Thoracic aorta (tissue), 2 donors: ENCODE data around the gene RAB1A. TPM values are rescaled to one million over a fixed set of nuclear protein-coding genes. Genes with fewer than 3 reads are reported as not detected.
A peak's percentile ranks its signal among the peaks of the same experiment; 100 is the strongest.

Source experiments
- ATAC-seq: fragments of 150-250 bp; one replicate; pipeline ENCODE4 v1.8.0; 2017; ENCODE audit warnings: low read depth; ENCODE audit not compliant: insufficient number of reproducible peaks, low FRiP score
- DNase-seq: peaks from one replicate; pipeline ENCODE4 v3.0.0-alpha.2; 2020; ENCODE audit warnings: low spot score
- H3K27ac ChIP-seq, 2 donors: fragments of 200-600 bp; sonication (generic); 1 replicate in 1 of 2; 2 replicates in 1 of 2; pipeline ENCODE4 v1.5.1; 2016; ENCODE audit warnings: mild to moderate bottlenecking in 2 of 2, moderate library complexity in 2 of 2
- H3K27me3 ChIP-seq: fragments of 200-600 bp; sonication (generic); replicated peaks from 2 replicates; pipeline ENCODE4 v1.6.0; 2016; ENCODE audit warnings: mild to moderate bottlenecking; ENCODE audit not compliant: insufficient read depth
- H3K36me3 ChIP-seq: fragments of 200-600 bp; sonication (generic); one replicate; pipeline ENCODE4 v1.5.1; 2016
- H3K4me1 ChIP-seq, 2 donors: fragments of 200-600 bp; sonication (generic); 1 replicate in 1 of 2; 2 replicates in 1 of 2; pipeline versions ENCODE4 v1.5.1 to v1.6.0; 2016; ENCODE audit warnings: low read depth in 2 of 2, mild to moderate bottlenecking in 1 of 2; ENCODE audit not compliant: control insufficient read depth in 1 of 2
- H3K4me3 ChIP-seq: fragments of 200-600 bp; sonication (generic); 2 replicates; pipeline ENCODE4 v1.5.1; 2016; ENCODE audit warnings: mild to moderate bottlenecking
- H3K9me3 ChIP-seq: fragments of 200-600 bp; sonication (generic); 2 replicates; pipeline ENCODE4 v1.5.1; 2016
- total RNA-seq, 2 donors: library from RNA; depleted of rRNA; stranded (reverse); fragments of >200 nt; gene quantifications; one replicate each; pipeline versions ENCODE4 v1.1.0 to v1.2.3, GENCODE V29; 2016
- TF ChIP-seq, protein P1 (sequence below): fragments of 200-600 bp; sonication (generic); IDR thresholded peaks from one replicate; pipeline ENCODE4 v1.5.1; 2019; ENCODE audit warnings: antibody characterized with exemption

The RAB1A gene
- total RNA-seq, 2 donors from 2014 or later: 80.7 to 88.5 TPM

DNA sequence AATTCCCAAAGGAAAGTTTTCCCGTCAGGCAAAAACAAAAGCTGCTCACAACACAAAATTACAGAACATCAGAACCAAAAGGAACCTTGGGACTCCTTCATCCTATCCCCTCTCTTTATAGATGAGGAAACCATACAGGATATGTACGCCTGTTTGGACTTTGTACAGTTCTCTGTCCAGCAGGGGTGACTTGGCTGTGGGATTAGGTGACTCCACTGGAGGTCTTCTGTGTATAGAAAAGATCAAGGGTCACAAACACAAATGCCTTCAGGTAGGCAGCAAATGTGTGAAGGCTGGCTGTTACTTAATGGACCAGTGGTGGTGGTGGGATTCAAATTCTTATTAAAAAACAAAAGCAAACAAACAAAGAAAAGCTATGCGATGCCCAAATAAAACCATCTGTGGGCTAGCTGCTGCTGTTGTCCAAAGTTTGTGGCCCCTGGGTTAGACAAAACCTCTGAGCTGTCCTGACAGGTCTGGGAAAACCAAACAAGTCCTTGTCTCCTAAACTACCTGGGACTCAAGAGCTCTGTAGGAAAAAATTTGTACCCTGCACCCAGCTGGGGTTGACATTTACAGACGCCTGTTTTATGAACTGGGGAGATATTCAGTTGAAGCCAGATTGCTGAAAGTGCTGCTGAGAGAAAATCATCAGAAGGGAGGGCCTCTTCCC is 75.0 kb downstream of the RAB1A start:
- DNase-seq: no peak

DNA sequence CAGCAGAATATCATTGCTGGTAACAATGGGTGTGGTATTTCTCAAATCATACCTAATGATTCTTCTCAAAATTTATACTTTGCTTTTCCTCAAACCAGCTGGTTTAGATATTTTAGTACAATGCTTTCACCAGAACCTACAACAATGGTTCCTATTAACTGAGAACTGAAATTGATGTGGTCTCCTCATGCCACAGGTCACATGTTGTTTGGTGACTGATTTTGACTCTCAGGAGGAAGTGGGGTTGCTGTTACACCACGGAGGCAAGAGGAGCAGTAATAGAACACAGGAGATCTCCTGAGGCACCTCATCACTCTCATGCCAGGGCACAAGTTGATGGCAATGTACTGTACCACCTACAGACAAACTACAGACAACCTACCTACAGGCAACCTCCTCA is 76.7 kb downstream of the RAB1A start:
- Histone ChIP-seq H3K27me3 (no peaks in the 10 kb centered on the region), H3K4me3 (no peak overlapping the region), H3K36me3 (no peaks in the 10 kb centered on the region), H3K27ac (no peak overlapping the region), H3K9me3 (no peaks in the 10 kb centered on the region), H3K4me1 (peaks cover 6 to 21% of the 10 kb centered on the region in 2 donors)
- TF ChIP-seq, protein P1, sequence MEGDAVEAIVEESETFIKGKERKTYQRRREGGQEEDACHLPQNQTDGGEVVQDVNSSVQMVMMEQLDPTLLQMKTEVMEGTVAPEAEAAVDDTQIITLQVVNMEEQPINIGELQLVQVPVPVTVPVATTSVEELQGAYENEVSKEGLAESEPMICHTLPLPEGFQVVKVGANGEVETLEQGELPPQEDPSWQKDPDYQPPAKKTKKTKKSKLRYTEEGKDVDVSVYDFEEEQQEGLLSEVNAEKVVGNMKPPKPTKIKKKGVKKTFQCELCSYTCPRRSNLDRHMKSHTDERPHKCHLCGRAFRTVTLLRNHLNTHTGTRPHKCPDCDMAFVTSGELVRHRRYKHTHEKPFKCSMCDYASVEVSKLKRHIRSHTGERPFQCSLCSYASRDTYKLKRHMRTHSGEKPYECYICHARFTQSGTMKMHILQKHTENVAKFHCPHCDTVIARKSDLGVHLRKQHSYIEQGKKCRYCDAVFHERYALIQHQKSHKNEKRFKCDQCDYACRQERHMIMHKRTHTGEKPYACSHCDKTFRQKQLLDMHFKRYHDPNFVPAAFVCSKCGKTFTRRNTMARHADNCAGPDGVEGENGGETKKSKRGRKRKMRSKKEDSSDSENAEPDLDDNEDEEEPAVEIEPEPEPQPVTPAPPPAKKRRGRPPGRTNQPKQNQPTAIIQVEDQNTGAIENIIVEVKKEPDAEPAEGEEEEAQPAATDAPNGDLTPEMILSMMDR: no peak
- DNase-seq (no peak), ATAC-seq (no peak)

More for the DNA sequence above, 75.0 kb downstream of the RAB1A start:
- Histone ChIP-seq H3K27ac (no peak overlapping the region), H3K4me1 (peaks cover 9 to 32% of the 10 kb centered on the region in 2 donors), H3K27me3 (no peaks in the 10 kb centered on the region), H3K4me3 (peak overlapping the region; percentile 89), H3K9me3 (no peaks in the 10 kb centered on the region), H3K36me3 (no peaks in the 10 kb centered on the region)
- ATAC-seq: no peak
- TF ChIP-seq, protein P1: no peak

DNA sequence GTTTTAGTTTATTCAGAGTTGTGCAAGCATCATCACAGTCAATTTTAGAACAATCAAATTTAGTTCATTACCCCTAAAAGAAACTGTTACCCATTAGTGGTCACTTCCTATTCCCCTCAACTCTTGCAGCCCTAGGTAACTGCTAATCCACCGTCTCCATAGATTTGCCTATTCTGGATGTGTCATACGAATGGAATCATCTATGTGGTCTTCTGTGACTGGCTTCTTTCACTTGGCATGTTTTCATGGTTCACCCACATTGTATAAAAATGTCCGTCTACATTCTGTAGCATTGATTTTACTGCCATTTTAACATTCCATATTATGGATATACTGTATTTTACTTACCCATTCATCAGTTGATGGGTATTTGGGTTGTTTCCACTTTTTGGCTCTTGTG is 79.0 kb downstream of the RAB1A start:
- H3K27ac ChIP-seq: no peak overlapping the region
- TF ChIP-seq, protein P1: no peak
- H3K27me3 ChIP-seq: no peaks in the 10 kb centered on the region
- DNase-seq (no peak), ATAC-seq (no peak)
- H3K9me3 ChIP-seq: no peaks in the 10 kb centered on the region
- H3K4me1 ChIP-seq: peaks cover 0 to 9% of the 10 kb centered on the region in 2 donors
- no peak overlapping the region for H3K4me3 ChIP-seq
- H3K36me3 ChIP-seq: no peaks in the 10 kb centered on the region

DNA sequence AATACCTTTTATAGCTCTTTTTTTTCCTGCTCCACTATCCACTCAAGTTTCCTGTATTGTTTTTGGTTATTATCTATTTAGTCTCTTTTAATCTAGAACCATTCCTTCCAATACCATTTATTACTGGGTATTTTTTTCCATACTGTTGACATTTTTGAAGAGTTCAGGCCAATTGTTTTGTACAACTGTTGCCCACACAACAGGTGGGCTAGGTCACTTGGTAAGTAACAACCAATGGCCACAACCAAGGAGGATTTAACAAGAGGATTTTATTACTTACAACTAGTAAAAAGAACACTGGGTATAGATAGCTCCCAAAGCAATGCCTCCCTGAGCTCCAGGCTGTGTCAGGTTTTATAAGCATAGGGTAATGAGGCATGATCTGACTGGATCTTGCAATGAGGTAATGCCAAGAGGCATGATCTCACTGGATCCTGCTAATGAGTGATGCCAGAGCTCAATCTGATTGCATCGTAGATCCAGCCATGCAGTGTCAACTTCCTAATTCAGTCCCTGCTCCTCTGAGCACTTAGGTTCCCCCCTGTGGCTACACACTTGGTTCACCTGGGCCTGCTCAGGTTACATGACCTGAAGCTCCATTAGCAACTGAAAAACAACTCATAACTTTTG is 80.8 kb downstream of the RAB1A start:
- no peaks in the 10 kb centered on the region for H3K4me1 ChIP-seq
- no peak for ATAC-seq
- H3K9me3 ChIP-seq: no peaks in the 10 kb centered on the region
- DNase-seq: no peak
- no peak overlapping the region for H3K27ac ChIP-seq
- H3K27me3 ChIP-seq: no peaks in the 10 kb centered on the region
- H3K4me3 ChIP-seq: no peak overlapping the region
- H3K36me3 ChIP-seq: no peaks in the 10 kb centered on the region
- TF ChIP-seq, protein P1: no peak

DNA sequence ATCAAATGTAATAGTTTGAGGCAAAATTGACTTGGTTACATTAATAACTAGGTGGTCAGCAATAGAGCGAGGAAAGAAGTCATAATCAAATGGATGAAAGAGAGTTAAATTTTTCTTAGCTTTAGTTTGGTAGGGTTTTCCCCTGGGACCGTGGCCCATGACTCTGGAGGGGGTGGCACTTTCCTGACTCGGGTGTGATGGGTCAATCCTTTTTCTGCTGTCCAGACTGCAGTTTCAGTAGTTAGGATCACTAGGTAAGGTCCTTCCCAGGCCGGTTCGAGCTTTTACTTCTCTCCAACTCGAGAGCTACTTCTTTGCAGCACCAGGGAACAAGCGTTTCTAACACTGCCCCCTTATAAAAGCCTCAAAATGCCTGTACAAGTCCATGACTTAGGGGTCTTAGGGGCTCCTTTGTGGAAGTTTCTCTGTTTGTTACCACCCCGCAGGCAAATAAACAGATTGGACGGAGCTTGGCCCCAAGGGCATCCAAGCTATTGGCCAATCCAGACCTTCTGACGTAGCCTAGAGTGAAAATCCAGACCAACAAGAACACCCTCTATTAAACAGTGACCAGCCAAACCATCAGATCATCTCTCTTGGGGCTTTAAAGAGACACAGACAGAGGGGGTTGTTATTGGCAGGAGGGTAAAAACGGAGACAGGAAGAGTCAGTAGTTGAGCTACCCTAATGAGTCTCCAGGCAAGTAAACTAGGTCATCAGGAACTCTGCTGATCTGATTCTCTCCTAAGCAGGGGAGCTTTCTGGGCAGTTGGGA is 83.1 kb downstream of the RAB1A start:
- TF ChIP-seq, protein P1: no peak
- H3K36me3 ChIP-seq: no peaks in the 10 kb centered on the region
- DNase-seq: no peak
- no peaks in the 10 kb centered on the region for H3K9me3 ChIP-seq
- no peak overlapping the region for H3K27ac ChIP-seq
- H3K27me3 ChIP-seq: no peaks in the 10 kb centered on the region
- H3K4me1 ChIP-seq: no peaks in the 10 kb centered on the region
- H3K4me3 ChIP-seq: no peak overlapping the region
- no peak for ATAC-seq
